SK-N-SH (cell line): Measurements from ENCODE around the gene ZNF518A. TPM values are rescaled to one million over a fixed set of nuclear protein-coding genes. Genes with fewer than 3 reads are reported as not detected.

Experiments used
- CTCF ChIA-PET: fragments of 300-600, 350-600 bp; formaldehyde crosslinking; extraction: SDS; loops from one replicate; lab custom pipeline; 2021; lab: Yijun Ruan, JAX
- POLR2A ChIA-PET: fragments of 350-600 bp; sonication (Branson Sonifier 250); formaldehyde crosslinking; extraction: SDS; loops from one replicate; lab custom pipeline; 2020; ENCODE audit warnings: antibody characterized with exemption, inconsistent platforms; lab: Yijun Ruan, JAX
- DNase-seq: peaks from one replicate; pipeline ENCODE4 v3.0.0; 2012
- H2AFZ ChIP-seq: fragments of 200-600 bp; sonication (generic); 2 replicates; pipeline ENCODE4 v1.8.1; 2016; ENCODE audit warnings: antibody characterized with exemption, mild to moderate bottlenecking, low read depth
- H3F3A ChIP-seq: fragments of 200-600 bp; sonication (generic); replicated peaks from 2 replicates; pipeline ENCODE3; 2016; ENCODE audit warnings: antibody characterized with exemption, mild to moderate bottlenecking; ENCODE audit not compliant: insufficient read depth
- H3K27ac ChIP-seq, 2 experiments: fragments of 200-500 bp in 1 of 2; fragments of 200-600 bp in 1 of 2; sonication (Bioruptor generic) in 1 of 2; sonication (generic), shearing (Covaris generic) in 1 of 2; 2 replicates each; pipeline versions ENCODE4 v1.5.1 to v1.6.1; 2014 to 2016; ENCODE audit warnings: low read depth in 2 of 2, inconsistent platforms in 1 of 2, low read length in 1 of 2, mild to moderate bottlenecking in 1 of 2, mixed read lengths in 1 of 2
- H3K27me3 ChIP-seq: fragments of 200-600 bp; sonication (generic), shearing (Covaris generic); 2 replicates; pipeline ENCODE4 v1.6.1; 2016; ENCODE audit warnings: mixed run types; ENCODE audit not compliant: insufficient read depth
- H3K36me3 ChIP-seq, 2 experiments: fragments of 200-500 bp in 1 of 2; fragments of 200-600 bp in 1 of 2; sonication (Bioruptor generic) in 1 of 2; sonication (generic) in 1 of 2; replicated peaks in 1 of 2; 2 replicates each; pipeline versions ENCODE3 to v1.5.1; 2014 to 2016; ENCODE audit warnings: low read length in 1 of 2, mild to moderate bottlenecking in 1 of 2; ENCODE audit not compliant: insufficient read depth in 2 of 2, control insufficient read depth in 1 of 2
- H3K4me1 ChIP-seq, 2 experiments: fragments of 200-500 bp in 1 of 2; fragments of 200-600 bp in 1 of 2; sonication (Bioruptor generic) in 1 of 2; sonication (generic), shearing (Covaris generic) in 1 of 2; 2 replicates each; pipeline versions ENCODE4 v1.5.1 to v1.6.1; 2014 to 2016; ENCODE audit warnings: low read depth in 1 of 2, low read length in 1 of 2, mixed run types in 1 of 2; ENCODE audit not compliant: insufficient read depth in 2 of 2, control insufficient read depth in 1 of 2
- H3K4me2 ChIP-seq: fragments of 200-600 bp; sonication (generic), shearing (Covaris generic); 2 replicates; pipeline ENCODE4 v1.6.1; 2017; ENCODE audit warnings: mixed run types
- H3K4me3 ChIP-seq, 2 experiments: fragments of 200-500 bp in 1 of 2; fragments of 200-600 bp in 1 of 2; sonication (Bioruptor generic) in 1 of 2; sonication (generic), shearing (Covaris generic) in 1 of 2; 2 replicates each; pipeline versions ENCODE4 v1.5.1 to v1.8.1; 2014 to 2016; ENCODE audit warnings: low read depth in 2 of 2, inconsistent platforms in 1 of 2, low read length in 1 of 2, mild to moderate bottlenecking in 1 of 2, mixed read lengths in 1 of 2, moderate library complexity in 1 of 2
- H3K79me2 ChIP-seq: fragments of 200-600 bp; sonication (generic); 2 replicates; pipeline ENCODE4 v1.8.1; 2017; ENCODE audit warnings: mild to moderate bottlenecking; ENCODE audit not compliant: insufficient read depth
- H3K9ac ChIP-seq: fragments of 200-600 bp; sonication (generic); 2 replicates; pipeline ENCODE4 v1.6.1; 2017; ENCODE audit warnings: mixed run types
- H3K9me2 ChIP-seq: fragments of 200-600 bp; sonication (generic); 2 replicates; pipeline ENCODE4 v1.6.1; 2017; ENCODE audit warnings: mixed run types
- H3K9me3 ChIP-seq: fragments of 200-600 bp; sonication (generic); 2 replicates; pipeline ENCODE4 v1.6.1; 2017; ENCODE audit warnings: mixed run types, mild to moderate bottlenecking, moderate library complexity
- H4K20me1 ChIP-seq: fragments of 200-600 bp; sonication (generic); 2 replicates; pipeline ENCODE4 v1.6.1; 2017; ENCODE audit warnings: mild to moderate bottlenecking, mixed run types; ENCODE audit not compliant: insufficient read depth
- CHD2 ChIP-seq: fragments of 150-350 bp; IDR thresholded peaks from 2 replicates; pipeline ENCODE4 v1.6.1; 2018; ENCODE audit warnings: low read length; ENCODE audit not compliant: partially characterized antibody
- CTCF ChIP-seq: fragments of 200-600 bp; sonication (generic); IDR thresholded peaks from 2 replicates; pipeline ENCODE4 v1.6.1; 2017; ENCODE audit warnings: antibody characterized with exemption, mild to moderate bottlenecking, moderate library complexity
- ELF1 ChIP-seq: IDR thresholded peaks from 2 replicates; pipeline ENCODE4 v1.4.0; 2012
- EZH2phosphoT487 ChIP-seq: fragments of 200-600 bp; sonication (generic); IDR thresholded peaks from 2 replicates; pipeline ENCODE4 v1.6.1; 2017; ENCODE audit warnings: low read depth, mixed run types, mild to moderate bottlenecking, antibody characterized with exemption, moderate library complexity, borderline replicate concordance
- FOXM1 ChIP-seq: IDR thresholded peaks from 2 replicates; pipeline ENCODE4 v1.4.0; 2012; ENCODE audit warnings: low read depth, mild to moderate bottlenecking
- GATA2 ChIP-seq: sonication (generic); formaldehyde crosslinking; IDR thresholded peaks from 2 replicates; pipeline ENCODE4 v1.5.0; 2020; ENCODE audit warnings: mild to moderate bottlenecking, missing genetic modification reagents
- IRF3 ChIP-seq: fragments of 150-350 bp; IDR thresholded peaks from 2 replicates; pipeline ENCODE4 v1.6.1; 2016; ENCODE audit warnings: mild to moderate bottlenecking, low read depth, low read length
- MXI1 ChIP-seq: IDR thresholded peaks from 2 replicates; pipeline ENCODE4 v1.6.1; 2012; ENCODE audit warnings: mild to moderate bottlenecking, low read depth, low read length, improper control_type of control experiment
- NFIC ChIP-seq: IDR thresholded peaks from 2 replicates; pipeline ENCODE4 v1.4.0; 2012; ENCODE audit warnings: borderline replicate concordance
- RAD21 ChIP-seq: IDR thresholded peaks from 2 replicates; pipeline ENCODE4 v1.6.1; 2012; ENCODE audit warnings: mild to moderate bottlenecking, low read length
- RFX5 ChIP-seq: IDR thresholded peaks from 2 replicates; pipeline ENCODE4 v1.6.1; 2012; ENCODE audit warnings: mild to moderate bottlenecking, improper control_type of control experiment, low read length
- RXRA ChIP-seq: IDR thresholded peaks from 2 replicates; pipeline ENCODE4 v1.4.0; 2012; ENCODE audit warnings: low read depth, mild to moderate bottlenecking, borderline replicate concordance
- SIN3A ChIP-seq: IDR thresholded peaks from 2 replicates; pipeline ENCODE4 v1.6.1; 2012; ENCODE audit warnings: low read depth, mild to moderate bottlenecking, low read length, moderate library complexity, borderline replicate concordance
- SMC3 ChIP-seq: IDR thresholded peaks from 2 replicates; pipeline ENCODE4 v1.6.1; 2012; ENCODE audit warnings: low read depth, low read length, improper control_type of control experiment
- USF1 ChIP-seq: IDR thresholded peaks from 2 replicates; pipeline ENCODE4 v1.4.0; 2012; ENCODE audit warnings: low read depth, borderline replicate concordance
- YY1 ChIP-seq: IDR thresholded peaks from 2 replicates; pipeline ENCODE4 v1.4.0; 2012; ENCODE audit warnings: low read depth, mild to moderate bottlenecking
- ZBTB33 ChIP-seq: IDR thresholded peaks from 2 replicates; pipeline ENCODE4 v1.4.0; 2012; ENCODE audit warnings: low read depth, borderline replicate concordance
- whole genome bisulfite sequencing: methylation state at CpG from one replicate; pipeline ENCODE4 v1.1.6; 2017; ENCODE audit warnings: low lambda C conversion rate; 5-methylcytosine and 5-hydroxymethylcytosine counted together
- polyA plus RNA-seq, 3 experiments: library from polyadenylated mRNA; depleted of rRNA; stranded (reverse); fragments of >200 nt; gene quantifications; 2 replicates each; pipeline ENCODE4 v1.2.3, GENCODE V29; 2012

The ZNF518A gene
- polyA plus RNA-seq, 1 of the 3 experiments (the other 2 are of a cell fraction): 1.7 TPM

- H3K4me3 ChIP-seq: no peak overlapping the region
- H2AFZ ChIP-seq: no peak overlapping the region
- no peak overlapping the region for H3K27ac ChIP-seq
- H3F3A ChIP-seq: no peaks in the 10 kb centered on the region
- no peaks in the 10 kb centered on the region for H4K20me1 ChIP-seq
- TF ChIP-seq SMC3: no peak
- TF ChIP-seq CTCF: no peak
- no peak for TF ChIP-seq ELF1
- no peak for TF ChIP-seq NFIC
- no peak for TF ChIP-seq YY1
- no peak for TF ChIP-seq USF1
- TF ChIP-seq RFX5: no peak
- no peak for TF ChIP-seq RXRA
- TF ChIP-seq EZH2phosphoT487: no peak
- no peak for TF ChIP-seq IRF3
- TF ChIP-seq RAD21: no peak
- TF ChIP-seq CHD2: no peak
- TF ChIP-seq SIN3A: no peak
- TF ChIP-seq MXI1: no peak
- TF ChIP-seq FOXM1: no peak
- no peak for TF ChIP-seq ZBTB33
- TF ChIP-seq GATA2 (CRISPR knock-in tag): no peak
- peaks cover 0 to 4% of the 10 kb centered on the region in 2 experiments; a peak in 1 of 4 replicates for H3K4me1 ChIP-seq
- H3K9me3 ChIP-seq: no peaks in the 10 kb centered on the region
- no peak overlapping the region for H3K9ac ChIP-seq
- 42% methylated on average over 2 of the region's 2 CpGs for WGBS
- H3K36me3 ChIP-seq: no peaks in the 10 kb centered on the region
- ChIA-PET CTCF (no interaction called here), POLR2A (interaction anchor here (1.2 kb wide), 1 partner anchor 36 kb away, joined by 3 read pairs; the partner anchor contains the start of gene ZNF518A)
- no peaks in the 10 kb centered on the region for H3K79me2 ChIP-seq
- H3K4me2 ChIP-seq: no peak overlapping the region
- no peaks in the 10 kb centered on the region for H3K9me2 ChIP-seq
- no peak for DNase-seq
- peaks cover 11% of the 10 kb centered on the region; the same call in 1 of the 2 replicates for H3K27me3 ChIP-seq
Observed at GRCh38 chr10:96093948-96094347, 36.1 kb upstream of the ZNF518A start.
